Measurements from ENCODE around the gene CELF1.
A peak's percentile ranks its signal among the peaks of the same experiment; 100 is the strongest.
"Not testable (repeated sequence)": the region's sequence is repeated elsewhere in the genome, so short reads cannot be mapped to it uniquely, and the experiment has no call there.

The CELF1 gene

DNA sequence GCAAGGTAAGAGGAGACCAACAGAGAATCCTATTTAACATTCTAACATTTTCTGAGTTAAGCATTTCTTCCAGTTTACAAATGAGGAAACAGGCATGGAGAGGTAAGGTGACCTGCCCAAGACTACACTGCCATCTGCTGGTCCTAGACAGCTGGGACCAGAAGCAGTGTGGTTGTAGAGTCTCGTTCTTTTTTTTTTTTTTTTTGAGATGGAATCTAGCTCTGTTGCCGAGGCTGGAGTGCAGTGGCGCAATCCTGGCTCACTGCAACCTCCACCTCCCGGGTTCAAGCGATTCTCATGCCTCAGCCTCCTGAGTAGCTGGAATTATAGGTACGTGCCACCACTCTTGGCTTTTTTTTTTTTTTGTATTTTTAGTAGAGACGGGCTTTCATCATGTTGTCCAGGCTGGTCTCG lies 98.7 kb downstream of the CELF1 start:
- TF ChIP-seq, protein P1, sequence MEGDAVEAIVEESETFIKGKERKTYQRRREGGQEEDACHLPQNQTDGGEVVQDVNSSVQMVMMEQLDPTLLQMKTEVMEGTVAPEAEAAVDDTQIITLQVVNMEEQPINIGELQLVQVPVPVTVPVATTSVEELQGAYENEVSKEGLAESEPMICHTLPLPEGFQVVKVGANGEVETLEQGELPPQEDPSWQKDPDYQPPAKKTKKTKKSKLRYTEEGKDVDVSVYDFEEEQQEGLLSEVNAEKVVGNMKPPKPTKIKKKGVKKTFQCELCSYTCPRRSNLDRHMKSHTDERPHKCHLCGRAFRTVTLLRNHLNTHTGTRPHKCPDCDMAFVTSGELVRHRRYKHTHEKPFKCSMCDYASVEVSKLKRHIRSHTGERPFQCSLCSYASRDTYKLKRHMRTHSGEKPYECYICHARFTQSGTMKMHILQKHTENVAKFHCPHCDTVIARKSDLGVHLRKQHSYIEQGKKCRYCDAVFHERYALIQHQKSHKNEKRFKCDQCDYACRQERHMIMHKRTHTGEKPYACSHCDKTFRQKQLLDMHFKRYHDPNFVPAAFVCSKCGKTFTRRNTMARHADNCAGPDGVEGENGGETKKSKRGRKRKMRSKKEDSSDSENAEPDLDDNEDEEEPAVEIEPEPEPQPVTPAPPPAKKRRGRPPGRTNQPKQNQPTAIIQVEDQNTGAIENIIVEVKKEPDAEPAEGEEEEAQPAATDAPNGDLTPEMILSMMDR (IDR thresholded peaks at IDR 0.05), result peak; percentile 94

DNA sequence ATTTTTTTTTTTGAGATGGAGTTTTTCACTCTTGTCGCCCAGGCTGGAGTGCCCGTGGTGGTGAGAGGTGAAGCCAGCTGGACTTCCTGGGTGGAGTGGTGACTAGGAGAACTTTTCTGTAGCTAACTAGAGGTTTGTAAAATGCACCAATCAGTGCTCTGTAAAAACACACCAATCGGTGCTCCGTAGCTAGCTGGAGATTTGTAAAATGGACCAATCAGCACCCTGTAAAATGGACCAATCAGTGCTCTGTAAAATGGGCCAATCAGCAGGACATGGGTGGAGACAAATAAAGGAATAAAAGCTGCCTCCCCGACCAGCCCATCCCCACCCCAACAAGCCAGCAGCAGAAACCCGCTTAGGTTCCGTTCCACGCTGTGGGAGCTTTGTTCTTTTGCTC lies 99.6 kb downstream of the CELF1 start:
- TF ChIP-seq, protein P1 (IDR thresholded peaks at IDR 0.05), result no peak
- TF ChIP-seq ZFX (IDR thresholded peaks at IDR 0.05; ENCODE audit: borderline replicate concordance), result no peak
- no peak overlapping the region for H3K27ac ChIP-seq

More for the DNA sequence above, 98.7 kb downstream of the CELF1 start:
- not testable (repeated sequence) for H3K27ac ChIP-seq

DNA sequence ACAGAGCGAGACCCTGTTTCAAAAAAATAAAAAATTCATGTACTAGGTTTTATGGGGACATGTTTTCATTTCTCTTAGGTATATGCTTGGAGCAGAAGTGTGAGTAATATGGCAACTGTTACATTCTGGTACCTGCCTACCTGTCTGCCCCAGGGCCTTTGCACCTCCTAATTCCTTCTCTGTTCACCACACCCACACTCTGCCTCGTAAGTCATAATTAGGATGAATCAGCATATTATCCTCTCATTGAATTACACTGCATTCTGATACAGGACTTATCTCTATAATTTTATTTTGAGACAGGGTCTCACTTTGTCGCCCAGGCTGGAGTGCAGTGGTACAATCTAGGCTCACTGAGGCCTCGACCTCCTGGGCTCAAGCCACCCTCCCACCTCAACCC lies 100.9 kb downstream of the CELF1 start:
- no peak overlapping the region for H3K27ac ChIP-seq

DNA sequence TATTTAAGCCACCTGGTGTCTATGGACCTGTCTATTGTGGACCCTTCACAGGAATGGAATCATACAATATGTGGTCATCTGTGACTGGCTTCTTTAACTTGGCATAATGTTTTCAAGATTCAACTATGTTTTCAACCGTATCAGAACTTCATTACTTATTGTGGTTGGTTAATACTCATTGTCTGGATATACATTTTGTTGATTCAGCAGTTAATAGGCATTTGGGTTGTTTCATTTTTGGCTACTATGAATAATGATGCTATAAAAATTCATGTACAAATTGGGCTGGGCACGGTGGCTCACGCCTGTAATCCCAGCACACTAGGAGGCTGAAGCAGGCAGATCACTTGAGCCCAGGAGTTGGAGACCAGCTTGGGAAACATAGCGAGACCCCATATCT lies 101.5 kb downstream of the CELF1 start:
- TF ChIP-seq, protein P1 (IDR thresholded peaks at IDR 0.05), result no peak
- no peak for TF ChIP-seq ZFX (IDR thresholded peaks at IDR 0.05; ENCODE audit: borderline replicate concordance)
- H3K27ac ChIP-seq, result no peak overlapping the region

More for the DNA sequence above, 100.9 kb downstream of the CELF1 start:
- no peak for TF ChIP-seq ZFX (IDR thresholded peaks at IDR 0.05; ENCODE audit: borderline replicate concordance)
- TF ChIP-seq, protein P1 (IDR thresholded peaks at IDR 0.05), result no peak

DNA sequence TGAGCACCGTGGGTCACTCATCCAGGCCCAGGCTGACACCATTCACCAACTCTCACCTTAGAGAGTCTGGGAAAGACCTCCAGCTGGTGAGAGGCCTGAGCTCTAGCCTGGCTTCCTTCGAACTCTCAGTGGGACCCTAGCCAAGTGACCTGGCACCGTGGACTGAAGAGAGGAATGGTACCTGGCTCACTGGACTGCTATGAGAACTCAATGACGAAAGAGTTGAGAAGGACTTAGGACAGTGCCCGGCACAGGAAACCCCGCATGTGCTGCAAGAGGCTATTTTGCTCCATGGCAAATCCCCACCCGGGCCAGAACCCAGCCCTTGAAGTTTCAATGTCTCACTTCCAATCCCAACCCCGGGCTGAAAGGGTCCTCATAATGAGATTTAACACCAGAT lies 103.4 kb downstream of the CELF1 start:
- TF ChIP-seq ZFX (IDR thresholded peaks at IDR 0.05; ENCODE audit: borderline replicate concordance), result no peak
- TF ChIP-seq, protein P1 (IDR thresholded peaks at IDR 0.05), result no peak
- H3K27ac ChIP-seq, result no peak overlapping the region

DNA sequence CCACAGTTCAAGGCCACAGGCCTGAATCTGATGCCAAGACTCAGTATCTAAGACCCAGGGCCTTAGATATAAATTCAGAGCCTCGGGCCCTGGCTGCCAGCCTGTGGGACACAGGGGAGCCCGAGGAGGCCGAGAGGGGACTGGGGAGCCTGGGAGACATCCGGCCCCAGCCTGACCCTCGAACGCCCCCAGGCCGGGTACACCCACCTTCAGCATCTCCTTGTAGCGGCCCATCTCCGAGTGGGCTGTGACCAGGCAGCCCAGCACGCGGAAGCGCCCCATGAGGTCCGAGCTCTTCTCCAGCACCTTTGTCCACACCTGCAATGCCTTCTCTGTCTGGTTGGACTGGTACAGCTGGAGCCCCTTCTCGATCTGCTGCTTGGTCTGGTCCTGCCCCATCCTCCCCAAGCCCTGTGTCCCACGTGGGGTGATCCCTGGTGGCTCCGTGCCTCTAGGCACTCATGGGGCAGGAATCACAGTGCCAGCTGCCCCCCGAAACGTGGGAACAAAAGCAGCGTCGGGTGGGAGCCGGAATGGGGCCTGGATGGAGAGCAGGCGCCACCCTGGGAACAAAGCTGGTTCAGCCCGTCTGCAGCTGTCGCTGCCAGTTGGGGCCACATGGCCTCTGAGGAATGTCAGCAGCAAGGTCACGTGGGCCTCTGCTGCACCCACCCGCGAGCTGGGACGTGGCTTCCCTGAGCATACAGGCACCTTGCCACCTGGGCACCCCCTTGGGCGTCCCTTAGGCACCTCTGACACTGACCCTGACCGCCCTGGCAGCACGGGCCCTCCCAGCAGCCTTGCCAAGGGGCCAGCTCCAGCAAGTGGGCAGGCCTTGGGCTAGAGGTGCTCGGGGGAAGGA lies 104.1 kb downstream of the CELF1 start, which contains the start of gene RAPSN:
Gene RAPSN, minus strand, starts transcription at position 571 of the 862 bp plus-strand sequence. Its CDS starts 172 bp downstream, at position 399.
- TF ChIP-seq, protein P1 (IDR thresholded peaks at IDR 0.05), result no peak
- TF ChIP-seq ZFX (IDR thresholded peaks at IDR 0.05; ENCODE audit: borderline replicate concordance), result no peak
- no peak within 1 kb of the TSS for H3K27ac ChIP-seq

DNA sequence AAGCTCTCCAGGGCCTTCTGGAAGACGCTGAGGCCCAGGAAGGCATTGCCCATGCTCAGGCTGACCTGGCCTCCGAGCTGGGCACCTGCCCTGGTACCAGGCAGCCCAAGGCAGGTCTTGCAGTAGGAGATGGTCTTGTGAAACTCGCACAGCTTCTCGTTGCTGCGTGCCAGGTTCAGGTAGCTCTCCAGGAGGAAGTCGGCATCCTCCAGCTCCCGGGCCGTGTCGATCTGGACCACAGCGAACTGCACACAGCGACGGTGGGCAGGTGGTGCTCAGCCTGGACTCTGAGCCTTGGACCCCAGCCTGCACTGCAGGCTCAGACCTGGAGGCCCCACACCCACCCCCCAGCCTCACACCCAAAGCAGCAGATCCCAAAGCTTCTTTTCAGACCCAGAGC lies 105.0 kb downstream of the CELF1 start:
- TF ChIP-seq, protein P1 (IDR thresholded peaks at IDR 0.05), result no peak
- TF ChIP-seq ZFX (IDR thresholded peaks at IDR 0.05; ENCODE audit: borderline replicate concordance), result no peak

More for the DNA sequence above, 105.0 kb downstream of the CELF1 start:
- H3K27ac ChIP-seq, result no peak overlapping the region

Measured in 22Rv1 (cell line).